Right ventricle myocardium inferior (tissue), 1 donor: ENCODE data around the gene C11orf91. TPM values are rescaled to one million over a fixed set of nuclear protein-coding genes. Genes with fewer than 3 reads are reported as not detected.
A peak's percentile ranks its signal among the peaks of the same experiment; 100 is the strongest.

Experiments used
- ATAC-seq: fragments of 200-7000 bp; cut with Tn5 transposase; one replicate; pipeline ENCODE4 v1.9.1; 2020; ENCODE audit warnings: mild to moderate bottlenecking, moderate library complexity
- DNase-seq: peaks from one replicate; pipeline ENCODE4 v3.0.0; 2021; ENCODE audit errors: missing footprints
- intact Hi-C: fragments of 100-400 bp; cut with DNase I; formaldehyde crosslinking; loops from one replicate; pipeline ENCODE4 v1.11.0; 2022
- total RNA-seq: library from RNA; stranded (reverse); fragmentation: NEBNext Ultra II Directional; extraction: Animal tissue kit (Norgen Biotek cat#: 25700); gene quantifications from one replicate; pipeline ENCODE4 v1.2.1, GENCODE V29; 2021
- donor health status: DM: no; HTN: yes; CAD: no; lungs with severe emphysema.

Gene C11orf91
- total RNA-seq, 1 donor from 2014 or later = not detected

DNA sequence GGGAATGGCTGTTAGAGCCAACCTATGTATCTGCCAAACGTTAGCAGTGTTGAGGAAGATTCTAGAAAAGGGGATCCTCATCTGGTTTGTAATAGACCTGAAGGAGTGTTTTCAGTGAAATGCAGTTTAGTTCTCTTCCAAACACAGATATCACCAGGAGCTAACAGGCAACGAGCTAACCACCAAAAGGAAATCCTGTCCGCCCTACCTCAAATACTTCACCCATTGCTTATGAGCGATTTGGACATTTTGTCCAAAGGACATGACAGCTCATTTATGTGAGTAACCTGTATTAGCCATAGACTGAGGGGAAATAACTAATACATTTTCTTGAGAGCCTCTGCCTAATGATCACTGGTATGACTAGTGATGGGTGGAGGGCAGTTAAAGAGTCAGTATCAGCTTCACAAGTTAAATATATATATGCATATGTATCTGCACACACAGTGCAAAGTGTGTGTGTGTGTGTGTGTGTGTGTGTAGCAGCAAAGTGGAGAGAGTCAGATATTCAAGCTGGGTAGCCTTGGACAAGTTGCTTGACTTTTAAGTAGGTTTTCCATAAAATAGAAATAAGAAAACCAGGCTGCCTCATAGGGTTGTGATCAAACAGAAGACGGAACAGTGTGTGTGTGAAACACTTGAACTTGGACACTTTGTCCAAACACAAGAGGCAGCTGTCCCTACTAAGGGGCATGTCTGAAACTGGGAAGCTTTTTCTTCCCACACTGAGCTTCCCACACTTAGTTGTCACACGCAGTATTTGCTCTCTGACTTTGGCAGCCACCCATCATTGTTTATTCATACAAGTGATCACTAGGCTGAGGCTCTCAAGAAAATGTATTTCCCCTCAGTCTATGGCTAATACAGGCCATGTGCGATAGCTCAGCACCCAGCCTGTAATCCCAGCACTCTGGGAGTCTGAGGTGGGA, 940 bp upstream of the C11orf91 start:
- DNase-seq = no peak
- peak; percentile 31 for ATAC-seq
- intact Hi-C loops = loop anchor here (2.0 kb wide), 1 partner anchor 33 kb away; no protein-coding TSS in a partner anchor

DNA sequence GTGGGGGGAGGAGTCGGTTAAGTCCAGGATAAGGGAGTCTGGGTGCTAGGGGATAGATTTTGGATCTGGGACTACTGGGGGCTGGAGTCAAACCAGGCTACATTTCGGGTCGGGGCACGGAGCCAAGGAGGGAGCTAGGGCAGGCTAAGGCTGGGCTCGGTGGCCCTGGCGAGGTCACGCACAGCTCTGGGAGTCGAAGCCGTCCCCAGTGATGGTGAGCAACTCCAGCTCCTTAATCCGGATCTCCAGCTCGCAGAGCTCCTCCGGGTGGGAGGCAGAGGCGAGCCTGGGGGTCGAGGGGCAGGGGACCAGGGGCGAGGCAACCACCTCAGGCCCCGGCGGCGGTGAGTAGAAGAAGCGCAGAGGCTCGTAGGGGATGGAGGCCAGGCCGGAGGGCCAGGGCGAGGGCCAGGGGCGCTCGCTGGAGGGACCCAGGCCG, 544 bp downstream of the C11orf91 start:
- no peak for DNase-seq
- ATAC-seq = no peak
- intact Hi-C loops = loop anchor here (2.0 kb wide), 1 partner anchor 35 kb away; no protein-coding TSS in a partner anchor

DNA sequence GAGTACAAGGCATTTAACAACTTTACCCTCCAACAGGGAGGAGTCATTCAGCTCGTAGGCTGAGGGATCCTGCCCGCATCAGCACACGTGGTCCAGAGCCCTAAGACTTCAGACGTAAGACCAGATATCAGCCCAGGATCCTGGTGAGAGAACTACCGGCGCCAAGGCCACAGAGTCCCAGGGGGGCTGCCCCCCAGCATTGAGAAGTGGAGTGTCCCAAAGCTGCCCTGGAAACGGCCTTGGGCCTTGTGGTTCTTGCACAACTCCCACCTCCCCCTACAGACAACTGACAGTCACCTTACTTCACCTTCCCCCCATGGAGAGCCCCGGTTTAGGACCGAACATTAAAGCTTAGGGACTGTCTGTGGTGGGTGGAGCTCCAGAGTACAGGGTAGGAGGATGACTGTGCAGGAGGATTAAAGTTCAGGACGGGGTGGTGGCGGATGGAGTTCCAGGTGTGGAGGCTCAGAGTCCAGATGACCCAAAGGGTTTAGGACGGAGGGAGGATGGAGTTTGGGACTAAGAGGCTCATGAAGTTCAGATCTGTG, 1.0 kb downstream of the C11orf91 start:
- DNase-seq (no peak), ATAC-seq (no peak)
- intact Hi-C loops = loop anchor here (2.0 to 10.0 kb wide), 3 partner anchors 35 to 445 kb away; partner anchors contain the start of gene HIPK3

DNA sequence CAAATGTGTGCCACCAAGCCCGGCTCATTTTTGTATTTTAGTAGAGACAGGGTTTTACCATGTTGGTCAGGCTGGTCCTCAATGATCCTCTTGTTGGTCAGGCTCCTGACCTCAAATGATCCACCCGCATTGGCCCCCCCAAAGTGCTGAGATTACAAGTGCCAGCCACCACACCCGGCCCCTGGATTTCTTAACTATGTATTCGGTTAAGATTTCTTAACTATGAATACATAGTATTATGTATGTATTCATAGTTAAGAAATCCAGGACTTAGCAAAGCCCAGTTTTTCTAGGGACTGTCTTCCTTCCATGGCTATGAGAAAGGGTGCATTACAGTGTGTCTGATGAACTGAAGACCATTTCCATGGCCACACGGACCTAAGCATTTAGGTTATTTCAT, 1.7 kb downstream of the C11orf91 start:
- ATAC-seq = no peak
- DNase-seq = no peak
- intact Hi-C loops = loop anchor here (5.0 to 10.0 kb wide), 2 partner anchors 128 to 444 kb away; partner anchors contain the start of gene HIPK3

GRCh38 chr11:33697997-33698396, 2.6 kb downstream of the C11orf91 start:
- DNase-seq (no peak), ATAC-seq (no peak)
- intact Hi-C loops = loop anchor here (5.0 to 10.0 kb wide), 2 partner anchors 129 to 443 kb away; partner anchors contain the start of gene HIPK3

DNA sequence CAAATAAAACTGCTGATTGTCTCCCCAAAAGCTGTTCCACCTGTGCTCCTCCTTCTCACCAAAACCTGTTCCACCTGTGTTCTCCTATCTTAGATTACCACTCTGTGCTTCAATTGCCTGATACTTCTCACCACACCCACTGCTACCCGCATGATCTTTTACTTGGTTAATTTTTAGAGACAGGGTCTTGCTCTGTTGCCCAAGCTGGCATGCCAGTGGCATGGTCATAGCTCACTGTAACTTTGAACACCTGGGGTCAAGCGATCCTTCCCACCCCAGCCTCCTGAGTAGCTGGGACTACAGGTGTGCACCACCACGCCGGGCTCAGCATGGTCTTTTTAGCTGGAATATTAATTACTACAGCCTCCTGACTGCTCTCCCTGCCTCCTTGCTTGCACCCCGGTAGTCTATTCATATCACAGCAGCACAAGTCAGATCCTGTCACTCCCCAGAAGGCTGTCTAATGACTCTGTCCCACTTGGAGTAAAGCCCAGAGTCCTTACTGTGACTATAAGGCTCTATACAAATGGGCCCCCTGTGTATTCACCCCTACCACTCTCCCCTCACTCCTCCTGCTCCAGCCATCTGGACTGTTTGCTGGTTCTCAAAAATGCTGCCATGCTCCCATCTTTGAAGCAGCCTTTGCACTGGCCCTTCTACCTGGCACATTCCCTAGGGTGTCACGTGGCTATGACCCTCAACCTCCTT, 3.5 kb downstream of the C11orf91 start:
- ATAC-seq = no peak

DNA sequence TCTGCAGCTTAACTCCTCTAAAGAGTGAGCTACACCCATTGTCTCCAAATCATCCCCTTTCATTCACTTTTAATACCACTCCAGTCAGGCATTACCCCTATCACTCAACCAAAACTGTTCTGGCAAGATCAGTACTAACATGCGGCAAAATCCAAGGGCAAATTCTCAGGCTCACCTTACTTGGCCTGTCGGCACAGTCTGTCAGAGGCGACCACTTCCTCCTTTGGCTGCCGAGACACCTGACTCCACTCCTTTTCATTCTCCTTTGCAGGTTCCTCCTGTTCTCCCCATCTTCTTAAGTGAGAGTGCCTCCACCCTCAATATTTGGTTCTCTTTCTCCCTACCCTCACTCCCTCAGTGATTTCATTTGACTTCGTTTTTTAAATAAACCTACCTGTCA, 4.2 kb downstream of the C11orf91 start:
- no peak for DNase-seq
- intact Hi-C loops = loop anchor here (5.0 to 10.0 kb wide), 2 partner anchors 131 to 442 kb away; partner anchors contain the start of gene HIPK3
- ATAC-seq = no peak

More for the DNA sequence above, 3.5 kb downstream of the C11orf91 start:
- intact Hi-C loops = loop anchor here (5.0 to 10.0 kb wide), 2 partner anchors 130 to 442 kb away; partner anchors contain the start of gene HIPK3
- no peak for DNase-seq

GRCh38 chr11:33695051-33695566, 5.5 kb downstream of the C11orf91 start:
- intact Hi-C loops = loop anchor here (5.0 to 10.0 kb wide), 2 partner anchors 132 to 440 kb away; partner anchors contain the start of gene HIPK3
- DNase-seq (peak; percentile 39), ATAC-seq (no peak)

DNA sequence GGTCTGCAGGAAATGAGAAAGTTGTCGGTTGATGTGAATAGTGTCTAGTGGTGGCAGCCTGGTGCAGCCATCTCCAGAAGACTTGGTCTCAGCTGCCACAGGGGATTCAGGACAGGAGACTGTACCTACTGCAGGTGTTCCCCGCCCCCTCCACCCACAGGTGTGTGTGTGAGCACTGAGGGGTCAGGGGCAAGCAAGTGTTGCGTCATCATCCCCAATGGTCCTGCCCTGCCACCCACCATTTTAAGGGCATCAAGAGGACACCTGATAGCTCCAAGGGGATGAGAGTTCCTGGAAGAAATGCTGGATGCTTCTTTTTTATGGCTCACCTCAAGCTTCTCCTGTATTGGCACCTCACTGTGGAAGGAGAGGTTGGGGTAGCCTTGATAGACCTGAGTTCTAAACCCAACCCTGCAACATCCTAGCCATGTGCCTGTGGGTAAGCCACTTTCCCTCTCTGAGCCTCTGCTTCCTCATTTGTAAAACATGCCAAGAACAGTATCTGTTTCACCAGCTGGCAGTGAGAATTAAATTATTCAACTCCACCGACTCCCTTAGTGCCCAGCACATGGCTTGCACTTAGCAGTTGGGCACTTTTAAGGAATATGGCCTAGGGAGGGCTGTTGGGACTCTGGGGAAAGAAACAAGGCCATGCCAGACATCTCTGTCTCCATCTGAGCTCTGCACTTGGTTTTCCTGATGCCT, 6.1 kb downstream of the C11orf91 start:
- ATAC-seq (no peak), DNase-seq (no peak)
- intact Hi-C loops = loop anchor here (5.0 to 10.0 kb wide), 3 partner anchors 133 to 532 kb away; partner anchors contain the start of genes CSTF3 and HIPK3

- no peak for DNase-seq
- intact Hi-C loops = loop anchor here (5.0 to 10.0 kb wide), 2 partner anchors 438 to 530 kb away; partner anchors contain the start of genes CSTF3 and HIPK3
- no peak for ATAC-seq
These were observed 8.1 kb downstream of the C11orf91 start for GRCh38 chr11:33692541-33692940.

DNA sequence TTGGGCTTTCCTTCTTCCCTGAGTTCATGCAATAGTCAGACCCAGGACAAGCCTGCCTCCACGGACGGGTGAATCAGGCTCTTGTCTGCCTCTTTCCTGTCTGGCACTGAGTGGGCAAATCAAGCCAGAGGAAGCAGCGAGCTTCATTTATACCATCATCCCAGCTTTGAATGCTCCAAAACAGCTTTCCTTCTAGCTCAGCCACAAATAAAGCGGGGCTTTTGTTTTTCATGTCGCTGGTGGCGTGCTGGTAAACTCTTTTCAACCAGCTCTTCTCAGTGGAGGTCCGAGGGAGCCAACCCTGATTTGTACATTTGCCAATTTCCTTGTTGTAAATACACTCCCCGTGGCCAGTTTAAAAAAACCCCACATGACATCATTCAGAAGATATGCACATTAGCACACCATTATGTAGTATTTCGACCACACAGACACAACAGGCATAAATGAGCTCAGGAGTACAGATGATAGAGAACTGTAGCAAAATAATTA, 8.6 kb downstream of the C11orf91 start:
- intact Hi-C loops = loop anchor here (5.0 to 10.0 kb wide), 2 partner anchors 437 to 530 kb away; partner anchors contain the start of genes CSTF3 and HIPK3
- DNase-seq (peak; percentile 76), ATAC-seq (peak; percentile 63)

DNA sequence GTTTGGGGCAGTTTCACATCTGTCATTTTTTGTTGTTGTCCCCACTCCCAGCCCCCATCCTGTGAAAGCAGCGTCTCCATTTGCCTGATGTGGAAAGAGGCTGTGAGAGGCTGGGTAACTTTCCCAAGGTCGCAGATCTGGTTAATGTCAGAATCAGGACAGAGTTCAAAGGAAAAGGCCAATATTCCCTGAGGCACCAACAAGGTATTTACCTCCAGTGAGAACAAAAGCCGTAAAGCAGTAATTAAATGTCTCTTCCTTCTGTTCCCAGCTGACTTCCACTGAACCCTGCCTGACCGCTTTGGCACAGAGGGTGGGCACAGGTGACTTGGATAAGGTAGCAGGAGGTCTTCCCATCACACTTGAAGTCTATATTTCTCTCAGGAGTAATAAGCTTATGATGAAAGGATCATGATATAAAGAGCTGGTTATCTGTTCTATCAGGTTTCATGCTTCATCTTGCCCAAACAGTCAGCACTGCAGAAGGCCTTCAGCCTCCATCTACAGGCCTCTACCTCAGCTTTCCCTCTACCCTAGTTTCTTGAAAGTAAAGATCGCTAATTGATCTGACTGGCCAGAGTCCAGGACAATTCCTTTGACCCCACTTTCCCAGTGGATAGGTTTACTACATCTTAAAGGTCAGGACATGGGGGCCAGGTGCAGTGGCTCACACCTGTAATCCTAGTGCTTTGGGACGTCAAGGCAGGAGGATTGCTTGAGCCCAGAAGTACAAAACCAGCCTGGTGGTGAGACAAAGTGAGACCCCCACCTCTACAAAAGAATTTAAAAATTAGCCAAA, 9.4 kb downstream of the C11orf91 start:
- intact Hi-C loops = loop anchor here (5.0 to 10.0 kb wide), 2 partner anchors 436 to 529 kb away; partner anchors contain the start of genes CSTF3 and HIPK3
- DNase-seq (peak; percentile 11), ATAC-seq (no peak)

GRCh38 chr11:33690290-33691065, 10.1 kb downstream of the C11orf91 start:
- DNase-seq (peak; percentile 80), ATAC-seq (peak; percentile 83)
- intact Hi-C loops = loop anchor here (5.0 to 10.0 kb wide), 2 partner anchors 436 to 528 kb away; partner anchors contain the start of genes CSTF3 and HIPK3

- no peak for ATAC-seq
- DNase-seq = no peak
- intact Hi-C loops = no loop called here
These were observed 11.1 kb downstream of the C11orf91 start for GRCh38 chr11:33689501-33689900.

DNA sequence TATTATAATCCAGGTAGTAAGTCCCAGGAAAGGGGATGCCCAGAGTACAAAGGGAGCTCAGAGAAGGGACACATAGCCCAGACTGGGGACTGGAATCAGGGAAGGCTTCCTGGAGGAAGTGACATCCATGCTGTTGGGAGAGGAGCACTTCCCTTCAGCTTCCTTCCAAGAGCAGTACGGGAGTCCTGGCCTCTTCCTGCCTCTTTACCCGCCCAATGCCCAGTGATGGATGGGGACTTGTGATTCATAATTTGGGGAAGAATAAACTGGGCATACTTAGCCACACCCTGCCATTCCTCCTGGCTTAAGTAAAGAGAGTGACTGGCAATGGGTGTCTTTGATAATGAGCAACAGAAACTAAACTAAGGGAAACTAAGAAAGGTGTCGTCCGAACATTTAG, 11.5 kb downstream of the C11orf91 start:
- DNase-seq = no peak
- intact Hi-C loops = no loop called here
- no peak for ATAC-seq
